A673 (cell line): Measurements from ENCODE around the gene FRMD6. TPM values are rescaled to one million over a fixed set of nuclear protein-coding genes. Genes with fewer than 3 reads are reported as not detected.

Experiments used
- BruUV-seq: library from RNA; stranded (reverse); fragments of 400-500 nt; replicated peaks from 2 replicates; lab custom pipeline; 2021; lab: Mats Ljungman, UMichigan
- CTCF ChIA-PET: fragments of 300-600 bp; sonication (Branson Sonifier 250); formaldehyde crosslinking; loops from one replicate; lab custom pipeline; 2022; ENCODE audit warnings: antibody characterized with exemption; lab: Charles Lee
- POLR2A ChIA-PET: fragments of 300-600 bp; sonication (Branson Sonifier 250); formaldehyde crosslinking; loops from one replicate; lab custom pipeline; 2022; ENCODE audit warnings: antibody characterized with exemption; ENCODE audit not compliant: low non-redundant PET; lab: Charles Lee
- DNase-seq: peaks from one replicate; pipeline ENCODE4 v3.0.0-alpha.2; 2015; ENCODE audit warnings: low spot score
- H3K27ac ChIP-seq: fragments of 200-600 bp; sonication (generic); 2 replicates; pipeline ENCODE4 v1.5.1; 2016; ENCODE audit warnings: mixed run types, low read depth, mild to moderate bottlenecking, mixed read lengths, antibody characterized with exemption, low read length; ENCODE audit not compliant: poor library complexity, severe bottlenecking
- H3K27me3 ChIP-seq: fragments of 200-600 bp; sonication (generic); replicated peaks from 2 replicates; pipeline ENCODE4 v1.6.1; 2017; ENCODE audit warnings: mixed run types, low read depth, mild to moderate bottlenecking, mixed read lengths, antibody characterized with exemption, low read length; ENCODE audit not compliant: insufficient read depth, poor library complexity
- H3K36me3 ChIP-seq: fragments of 200-600 bp; sonication (generic); 2 replicates; pipeline ENCODE4 v1.6.1; 2016; ENCODE audit warnings: mixed run types, mild to moderate bottlenecking, mixed read lengths, antibody characterized with exemption, low read length; ENCODE audit not compliant: insufficient read depth, poor library complexity, severe bottlenecking
- H3K4me1 ChIP-seq: fragments of 200-600 bp; sonication (generic); 2 replicates; pipeline ENCODE4 v1.6.1; 2017; ENCODE audit warnings: mixed run types, mild to moderate bottlenecking, mixed read lengths, antibody characterized with exemption, low read length; ENCODE audit not compliant: insufficient read depth, poor library complexity, severe bottlenecking
- H3K4me3 ChIP-seq: fragments of 200-600 bp; sonication (generic); 2 replicates; pipeline ENCODE4 v1.5.1; 2016; ENCODE audit warnings: low read depth, mixed run types, mild to moderate bottlenecking, mixed read lengths, low read length; ENCODE audit not compliant: poor library complexity, severe bottlenecking
- H3K9me3 ChIP-seq: fragments of 200-600 bp; sonication (generic); 2 replicates; pipeline ENCODE4 v1.6.1; 2016; ENCODE audit warnings: mixed run types, low read depth, mild to moderate bottlenecking, mixed read lengths, antibody characterized with exemption, low read length; ENCODE audit not compliant: poor library complexity, severe bottlenecking
- EZH2 ChIP-seq: fragments of 200-600 bp; sonication (generic); IDR thresholded peaks from 2 replicates; pipeline ENCODE4 v1.6.1; 2017; ENCODE audit warnings: borderline replicate concordance, low read depth, mild to moderate bottlenecking, mixed read lengths, antibody characterized with exemption, low read length; ENCODE audit not compliant: poor library complexity, severe bottlenecking
- intact Hi-C: fragments of 100-400 bp; cut with micrococcal nuclease; formaldehyde crosslinking; loops from one replicate; pipeline ENCODE4 v1.10.0; 2022; ENCODE audit not compliant: unreplicated experiment
- total RNA-seq: library from RNA; stranded (reverse); gene quantifications from 2 replicates; pipeline ENCODE4 v1.2.3, GENCODE V29; 2021
- TF ChIP-seq, protein P1 (sequence below): fragments of 300-800, 200-600 bp; sonication (generic); conservative IDR thresholded peaks from 2 replicates; pipeline ENCODE4 v1.5.1; 2017; ENCODE audit warnings: low read depth, mild to moderate bottlenecking, antibody characterized with exemption, low read length, moderate library complexity, mixed read lengths

FRMD6 gene
- total RNA-seq, 1 experiment from 2014 or later: 27.6 TPM

- no TSS peak for BruUV-seq
- Histone ChIP-seq H3K9me3 (no peaks in the 10 kb centered on the region), H3K4me3 (no peak overlapping the region), H3K27me3 (no peaks in the 10 kb centered on the region), H3K4me1 (no peaks in the 10 kb centered on the region), H3K36me3 (no peaks in the 10 kb centered on the region), H3K27ac (no peak overlapping the region)
- TF ChIP-seq EZH2: no peak
- TF ChIP-seq, protein P1, sequence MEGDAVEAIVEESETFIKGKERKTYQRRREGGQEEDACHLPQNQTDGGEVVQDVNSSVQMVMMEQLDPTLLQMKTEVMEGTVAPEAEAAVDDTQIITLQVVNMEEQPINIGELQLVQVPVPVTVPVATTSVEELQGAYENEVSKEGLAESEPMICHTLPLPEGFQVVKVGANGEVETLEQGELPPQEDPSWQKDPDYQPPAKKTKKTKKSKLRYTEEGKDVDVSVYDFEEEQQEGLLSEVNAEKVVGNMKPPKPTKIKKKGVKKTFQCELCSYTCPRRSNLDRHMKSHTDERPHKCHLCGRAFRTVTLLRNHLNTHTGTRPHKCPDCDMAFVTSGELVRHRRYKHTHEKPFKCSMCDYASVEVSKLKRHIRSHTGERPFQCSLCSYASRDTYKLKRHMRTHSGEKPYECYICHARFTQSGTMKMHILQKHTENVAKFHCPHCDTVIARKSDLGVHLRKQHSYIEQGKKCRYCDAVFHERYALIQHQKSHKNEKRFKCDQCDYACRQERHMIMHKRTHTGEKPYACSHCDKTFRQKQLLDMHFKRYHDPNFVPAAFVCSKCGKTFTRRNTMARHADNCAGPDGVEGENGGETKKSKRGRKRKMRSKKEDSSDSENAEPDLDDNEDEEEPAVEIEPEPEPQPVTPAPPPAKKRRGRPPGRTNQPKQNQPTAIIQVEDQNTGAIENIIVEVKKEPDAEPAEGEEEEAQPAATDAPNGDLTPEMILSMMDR: no peak
- no peak for DNase-seq
- intact Hi-C loops: no loop called here
- ChIA-PET POLR2A (no interaction called here), CTCF (no interaction called here)
These were observed 15.1 kb downstream of the FRMD6 start for GRCh38 chr14:51666826-51667225.

DNA sequence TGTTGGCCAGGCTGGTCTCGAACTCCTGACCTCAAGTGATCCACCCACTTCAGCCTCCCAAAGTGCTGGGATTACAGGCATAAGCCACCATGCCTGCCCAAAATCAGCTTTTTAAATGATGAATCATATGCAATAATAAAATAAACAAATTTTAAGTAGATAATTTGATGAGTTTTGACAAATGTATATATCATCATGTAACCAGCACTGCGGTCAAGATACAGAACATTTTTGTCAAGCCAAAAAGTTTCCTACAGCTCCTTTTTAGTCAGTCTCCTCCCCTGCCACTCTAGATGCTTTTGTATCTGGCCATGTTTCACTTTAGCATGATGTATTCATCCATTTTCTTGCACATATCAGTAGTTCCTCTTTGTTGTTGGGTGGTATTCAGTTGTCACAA, 17.2 kb downstream of the FRMD6 start:
- intact Hi-C loops: no loop called here
- no peaks in the 10 kb centered on the region for H3K9me3 ChIP-seq
- BruUV-seq: no TSS peak
- H3K27ac ChIP-seq: no peak overlapping the region
- H3K4me3 ChIP-seq: no peak overlapping the region
- H3K27me3 ChIP-seq: no peaks in the 10 kb centered on the region
- TF ChIP-seq EZH2: no peak
- TF ChIP-seq, protein P1: no peak
- no peaks in the 10 kb centered on the region for H3K36me3 ChIP-seq
- H3K4me1 ChIP-seq: no peaks in the 10 kb centered on the region
- ChIA-PET POLR2A (no interaction called here), CTCF (no interaction called here)
- DNase-seq: no peak

DNA sequence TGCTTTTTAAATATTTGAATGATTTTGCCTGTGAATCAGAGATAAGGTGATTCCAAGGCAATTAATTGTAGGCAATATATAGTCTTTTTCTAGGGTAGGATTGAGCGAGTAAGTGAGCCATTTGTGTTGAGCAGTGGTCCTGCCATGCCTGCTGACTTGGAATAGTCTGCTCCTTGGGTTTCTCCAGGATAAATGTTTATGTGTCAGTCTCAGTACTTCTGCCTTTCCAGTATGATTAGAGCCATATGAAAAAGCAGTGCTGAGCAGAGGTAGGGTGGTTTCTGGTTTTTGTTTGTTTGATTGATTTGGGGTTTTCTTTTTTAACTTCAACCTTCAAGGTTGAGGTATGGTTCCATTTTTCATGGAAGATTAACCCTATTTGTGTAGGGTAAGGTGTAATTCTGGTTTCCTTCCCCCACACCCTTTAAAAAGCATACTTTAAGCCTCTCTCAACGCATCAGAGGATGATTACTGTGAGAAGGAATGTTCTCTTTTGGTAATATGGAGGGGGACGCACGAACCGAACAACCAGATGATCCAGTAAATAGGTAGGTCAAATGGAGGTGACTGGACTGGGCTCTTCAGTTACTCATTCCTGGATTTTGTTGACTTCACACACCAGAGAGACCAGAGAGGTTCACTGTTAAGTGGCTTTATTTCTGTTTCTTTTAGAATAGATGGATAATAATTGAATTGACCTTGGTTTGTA, 22.7 kb downstream of the FRMD6 start:
- ChIA-PET CTCF (no interaction called here), POLR2A (no interaction called here)
- Histone ChIP-seq H3K4me3 (no peak overlapping the region), H3K27ac (no peak overlapping the region), H3K4me1 (peaks cover 41% of the 10 kb centered on the region), H3K36me3 (no peaks in the 10 kb centered on the region), H3K9me3 (no peaks in the 10 kb centered on the region), H3K27me3 (no peaks in the 10 kb centered on the region)
- DNase-seq: no peak
- BruUV-seq: no TSS peak
- TF ChIP-seq EZH2: no peak
- TF ChIP-seq, protein P1: no peak
- intact Hi-C loops: no loop called here
